ENCODE data around the gene ATP6V1G2.
"Not testable (repeated sequence)": the region's sequence is repeated elsewhere in the genome, so short reads cannot be mapped to it uniquely, and the experiment has no call there.

Gene ATP6V1G2

GRCh38 chr6:31528307-31528777 lies 18.1 kb downstream of the ATP6V1G2 start:
- no peak overlapping the region for H3K4me3 ChIP-seq (ENCODE audit: low read length)
- no peak for DNase-seq (ENCODE audit: low read depth)
- no peak for TF ChIP-seq CTCF (IDR thresholded peaks at IDR 0.05; ENCODE audit: insufficient read depth, low read depth, low read length, missing control alignments)

- no peak overlapping the region for H3K4me3 ChIP-seq (ENCODE audit: low read length)
- TF ChIP-seq CTCF (IDR thresholded peaks at IDR 0.05; ENCODE audit: insufficient read depth, low read depth, low read length, missing control alignments) = no peak
- DNase-seq (ENCODE audit: low read depth) = peak; percentile 37
Observed at GRCh38 chr6:31525932-31526591, 20.3 kb downstream of the ATP6V1G2 start.

- H3K4me3 ChIP-seq (ENCODE audit: low read length) = no peak overlapping the region
- DNase-seq (ENCODE audit: low read depth) = no peak
- TF ChIP-seq CTCF (IDR thresholded peaks at IDR 0.05; ENCODE audit: insufficient read depth, low read depth, low read length, missing control alignments) = no peak
Observed at GRCh38 chr6:31525553-31525931, 20.9 kb downstream of the ATP6V1G2 start.

GRCh38 chr6:31521835-31522234 lies 24.6 kb downstream of the ATP6V1G2 start:
- TF ChIP-seq CTCF (IDR thresholded peaks at IDR 0.05; ENCODE audit: insufficient read depth, low read depth, low read length, missing control alignments) = no peak
- no peak for DNase-seq (ENCODE audit: low read depth)

GRCh38 chr6:31513456-31514165 lies 32.8 kb downstream of the ATP6V1G2 start:
- TF ChIP-seq CTCF (IDR thresholded peaks at IDR 0.05; ENCODE audit: insufficient read depth, low read depth, low read length, missing control alignments) = no peak
- peak; percentile 20 for DNase-seq (ENCODE audit: low read depth)
- no peak overlapping the region for H3K4me3 ChIP-seq (ENCODE audit: low read length)

More at GRCh38 chr6:31521835-31522234, 24.6 kb downstream of the ATP6V1G2 start:
- H3K4me3 ChIP-seq (ENCODE audit: low read length) = no peak overlapping the region

GRCh38 chr6:31510007-31510406 lies 36.4 kb downstream of the ATP6V1G2 start:
- DNase-seq (ENCODE audit: low read depth) = no peak
- TF ChIP-seq CTCF (IDR thresholded peaks at IDR 0.05; ENCODE audit: insufficient read depth, low read depth, low read length, missing control alignments) = no peak
- H3K4me3 ChIP-seq (ENCODE audit: low read length) = no peak overlapping the region

- DNase-seq (ENCODE audit: low read depth); H3K4me3 ChIP-seq (ENCODE audit: low read length): not testable (repeated sequence)
Observed at GRCh38 chr6:31509036-31509435, 37.4 kb downstream of the ATP6V1G2 start.
